Heart left ventricle (tissue), 13 donors: Measurements from ENCODE around the gene CTU2.

Experiments used
- CTCF ChIP-seq, 12 donors: fragments of 200-600 bp; sonication (generic) in 4 of 12; IDR thresholded peaks; one replicate each; pipeline versions ENCODE4 v1.5.0 to v1.8.0; 2018 to 2022; ENCODE audit warnings: antibody characterized with exemption in 12 of 12, mild to moderate bottlenecking in 5 of 12
- POLR2A ChIP-seq, 2 donors: fragments of 450-650 bp; IDR thresholded peaks; one replicate each; pipeline ENCODE4 v1.6.1; 2017; ENCODE audit warnings: antibody characterized with exemption in 2 of 2, mild to moderate bottlenecking in 2 of 2, moderate library complexity in 2 of 2
- donor health status: ischemic (EF 13 %, LVEDD 7.1; RV severe dilation, severe dysfunction).
- donor health status: DM: no; HTN: yes; CAD: no.
- donor health status: DM: no; HTN: no; CAD: no.
- donor health status: ischemic (EF 25% LVEDD 6.9; RV normal size, moderate dysfunction).
- donor health status: ischemic (EF 25% LVEDD 5.7; RV mildly dilated, moderate dysfunction).
- donor health status: ischemic (EF 35%, LVEDD 5.7; RV mildly dilated, moderate dysfunction).
- donor health status: nonischemic (EF 11% LVEDD 7.7; RV severe dilation, severe dysfunction).
- donor health status: DM: yes; HTN: yes; CAD: no.
- donor health status: PGD.
- donor health status: ischemic (EF 29% LVEDD 5.4; RV normal size, mild dysfunction).
- donor health status: nonischemic (EF 23%, LVEDD 6.1; RV moderate dilation, normal function).

- TF ChIP-seq CTCF (IDR thresholded peaks at IDR 0.05), result no peak
- no peak for TF ChIP-seq POLR2A (IDR thresholded peaks at IDR 0.05)
Measured at GRCh38 chr16:88702371-88703210, 3.7 kb upstream of the CTU2 start.
